D721Med (cell line): ENCODE results near the gene SIRPA.

ENCODE experiments used
- DNase-seq: peaks from one replicate; pipeline ENCODE4 v3.0.0; 2011; ENCODE audit warnings: low spot score; ENCODE audit not compliant: insufficient read length
- FAIRE-seq: peaks from 2 replicates; lab custom pipeline; 2011; peaks lifted over from hg19 to GRCh38; lab: Jason Lieb, UNC
- TF ChIP-seq, protein P1 (sequence below): IDR thresholded peaks from 2 replicates; pipeline ENCODE4 v1.5.1; 2012; ENCODE audit warnings: mild to moderate bottlenecking, control low read depth; ENCODE audit not compliant: insufficient read depth; ENCODE audit errors: missing control alignments

SIRPA gene

DNA sequence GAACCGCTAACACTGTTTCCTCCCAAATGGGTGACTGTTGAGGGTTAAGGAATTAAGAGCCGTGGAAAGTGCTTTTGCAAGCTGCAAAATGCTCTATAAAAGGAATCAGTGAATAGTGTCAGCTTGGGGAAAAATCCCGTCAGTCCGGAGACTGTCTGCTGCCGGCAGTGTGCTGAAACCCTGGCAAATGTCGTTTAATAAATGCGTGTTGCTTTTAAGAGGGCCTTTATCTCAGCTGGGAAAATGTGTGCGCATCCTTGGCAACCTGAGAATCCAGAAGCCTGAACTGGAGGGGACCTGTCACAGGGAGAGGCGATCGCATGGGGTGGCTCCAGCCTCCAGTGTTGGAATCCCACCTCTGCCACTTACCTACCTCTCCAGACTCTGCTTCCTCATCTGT is 9.8 kb downstream of the SIRPA start:
- TF ChIP-seq, protein P1, sequence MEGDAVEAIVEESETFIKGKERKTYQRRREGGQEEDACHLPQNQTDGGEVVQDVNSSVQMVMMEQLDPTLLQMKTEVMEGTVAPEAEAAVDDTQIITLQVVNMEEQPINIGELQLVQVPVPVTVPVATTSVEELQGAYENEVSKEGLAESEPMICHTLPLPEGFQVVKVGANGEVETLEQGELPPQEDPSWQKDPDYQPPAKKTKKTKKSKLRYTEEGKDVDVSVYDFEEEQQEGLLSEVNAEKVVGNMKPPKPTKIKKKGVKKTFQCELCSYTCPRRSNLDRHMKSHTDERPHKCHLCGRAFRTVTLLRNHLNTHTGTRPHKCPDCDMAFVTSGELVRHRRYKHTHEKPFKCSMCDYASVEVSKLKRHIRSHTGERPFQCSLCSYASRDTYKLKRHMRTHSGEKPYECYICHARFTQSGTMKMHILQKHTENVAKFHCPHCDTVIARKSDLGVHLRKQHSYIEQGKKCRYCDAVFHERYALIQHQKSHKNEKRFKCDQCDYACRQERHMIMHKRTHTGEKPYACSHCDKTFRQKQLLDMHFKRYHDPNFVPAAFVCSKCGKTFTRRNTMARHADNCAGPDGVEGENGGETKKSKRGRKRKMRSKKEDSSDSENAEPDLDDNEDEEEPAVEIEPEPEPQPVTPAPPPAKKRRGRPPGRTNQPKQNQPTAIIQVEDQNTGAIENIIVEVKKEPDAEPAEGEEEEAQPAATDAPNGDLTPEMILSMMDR, result no peak
- DNase-seq (no peak), FAIRE-seq (no peak)

DNA sequence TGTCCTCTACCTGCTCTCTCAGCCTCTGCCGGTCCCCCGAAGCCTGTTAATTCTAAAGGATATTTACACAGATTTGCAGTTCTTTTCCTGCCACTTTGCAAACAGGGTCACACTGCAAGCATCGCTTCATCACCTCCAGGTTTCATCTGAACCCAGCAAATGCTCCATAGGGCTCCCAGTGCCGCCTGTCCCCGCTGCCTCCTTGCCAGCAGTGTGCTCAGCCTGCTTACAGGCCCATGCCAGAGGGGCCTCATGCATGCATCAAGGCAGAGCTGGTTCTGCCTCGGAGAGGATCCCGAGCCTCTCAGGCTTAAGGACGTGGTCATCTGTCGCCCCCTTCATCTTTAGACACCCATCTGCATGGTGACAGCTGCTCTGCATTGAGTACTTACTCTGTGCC is 10.5 kb downstream of the SIRPA start:
- FAIRE-seq, result no peak
- TF ChIP-seq, protein P1, result no peak
- no peak for DNase-seq

DNA sequence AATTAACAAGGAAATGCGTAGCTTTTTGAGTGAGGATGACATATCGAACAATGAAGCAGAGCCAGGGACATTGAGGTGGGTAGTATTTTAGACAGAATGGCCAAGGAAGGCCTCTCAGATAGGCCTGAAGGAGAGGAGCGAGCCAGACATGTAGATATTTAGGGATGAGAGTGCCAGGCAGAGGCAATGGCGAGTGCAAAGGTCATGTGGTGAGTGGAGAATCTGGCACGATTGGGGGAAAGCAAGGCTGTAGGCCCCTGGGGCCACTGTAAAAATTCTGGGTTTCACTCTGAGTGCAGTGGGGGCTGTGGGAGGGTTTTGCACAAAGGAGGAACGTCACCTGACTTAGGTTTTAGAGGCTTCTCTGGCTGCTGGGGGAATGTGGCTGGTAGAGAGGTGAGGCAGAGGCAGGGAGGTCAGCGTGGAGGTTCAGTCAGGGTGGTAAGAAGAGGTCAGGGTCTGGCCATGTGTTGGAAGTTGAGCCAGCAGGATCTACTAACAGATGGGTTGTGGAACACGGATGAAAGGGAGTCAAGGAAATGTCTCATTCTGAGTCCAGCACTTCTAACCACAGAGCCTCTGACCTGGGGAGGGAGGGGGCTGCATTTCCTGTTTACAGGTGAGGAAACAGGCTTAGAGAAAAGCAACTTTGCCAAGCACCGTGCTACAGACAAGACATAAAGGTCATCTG is 11.3 kb downstream of the SIRPA start:
- no peak for DNase-seq
- TF ChIP-seq, protein P1, result no peak
- no peak for FAIRE-seq

DNA sequence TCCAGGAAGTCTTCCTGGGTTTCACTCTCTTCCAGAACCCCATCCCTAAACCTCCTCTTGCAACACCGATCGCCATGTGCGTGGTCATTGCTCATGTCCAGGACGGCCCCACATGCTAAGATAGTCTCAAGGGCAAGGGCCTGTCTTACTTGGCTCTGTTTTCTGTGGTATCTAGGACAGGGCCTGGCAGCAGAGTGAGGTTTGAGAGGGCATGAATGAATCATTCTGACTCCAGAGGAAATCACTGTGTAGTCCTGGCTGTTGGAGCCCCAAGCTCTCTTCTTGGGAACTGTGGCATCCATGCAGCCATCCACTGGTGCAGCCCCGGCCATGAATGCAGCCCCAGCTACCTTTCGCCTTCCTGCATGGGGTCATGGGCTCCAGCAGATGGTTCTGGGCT is 12.4 kb downstream of the SIRPA start:
- TF ChIP-seq, protein P1, result no peak
- FAIRE-seq, result no peak
- DNase-seq, result no peak

DNA sequence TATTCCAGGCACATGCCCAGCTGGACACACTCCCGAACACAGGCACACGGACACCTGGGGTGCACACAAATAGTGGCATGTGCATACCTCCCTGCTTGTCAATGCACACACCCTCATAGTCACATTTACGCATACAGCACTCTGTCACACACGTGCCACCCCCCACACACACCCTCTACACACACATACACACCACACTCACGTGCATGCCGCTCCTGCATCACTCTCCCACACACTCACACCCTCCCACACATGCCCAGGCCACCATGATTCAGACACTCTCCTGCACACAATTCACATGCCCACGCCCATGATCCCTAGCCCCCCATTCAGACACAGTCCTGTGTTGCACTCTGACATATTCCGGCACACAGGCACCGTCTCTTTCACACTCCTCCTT is 13.0 kb downstream of the SIRPA start:
- TF ChIP-seq, protein P1, result no peak
- no peak for FAIRE-seq
- no peak for DNase-seq

DNA sequence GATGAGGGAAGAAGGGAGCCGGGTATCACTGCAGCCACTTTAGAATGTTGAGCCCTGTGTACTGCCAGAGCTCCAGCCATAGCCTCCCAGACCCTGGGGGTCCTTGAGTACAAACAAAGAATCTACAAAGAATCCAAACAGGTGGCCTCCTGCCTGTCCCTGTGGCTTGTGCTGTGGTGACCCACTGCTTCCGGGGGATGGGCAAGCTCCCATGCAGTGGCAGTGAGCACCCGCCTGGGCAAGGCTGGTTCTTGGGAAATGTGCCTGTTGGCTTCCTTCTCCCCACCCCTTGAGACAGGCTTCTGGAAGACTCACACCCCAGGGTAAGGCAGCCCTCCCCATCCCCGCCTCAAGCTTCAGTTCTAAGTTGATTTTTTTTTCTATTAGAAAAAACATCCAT is 13.9 kb downstream of the SIRPA start:
- no peak for FAIRE-seq
- DNase-seq, result no peak

DNA sequence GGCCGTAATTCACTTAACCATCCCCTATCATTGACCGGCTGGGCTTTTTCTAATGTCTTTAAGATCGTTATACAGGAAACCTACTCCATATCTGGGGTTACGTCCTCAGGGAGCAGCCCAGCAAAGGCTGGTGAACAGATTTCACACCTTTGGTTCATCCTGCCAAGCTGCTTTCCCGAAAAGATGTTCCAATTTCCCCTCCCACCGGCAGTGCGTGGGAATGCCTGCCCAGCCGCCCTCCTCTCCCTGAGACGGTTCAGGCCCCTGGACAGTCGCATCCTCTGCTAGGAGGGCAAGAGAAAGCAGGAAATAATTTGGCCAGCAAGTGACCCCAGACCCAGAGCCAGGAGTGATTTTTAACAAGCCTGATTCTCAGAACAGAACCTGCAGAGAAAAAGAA is 16.3 kb downstream of the SIRPA start:
- TF ChIP-seq, protein P1, result no peak
- FAIRE-seq (no peak), DNase-seq (no peak)

More for the DNA sequence above, 13.9 kb downstream of the SIRPA start:
- TF ChIP-seq, protein P1, result no peak
